HepG2 (cell line): ENCODE measurements around the gene MLST8. TPM values are rescaled to one million over a fixed set of nuclear protein-coding genes. Genes with fewer than 3 reads are reported as not detected.

Experiments
- ARID2 ChIP-seq: sonication (generic); formaldehyde crosslinking; IDR thresholded peaks from 2 replicates; pipeline ENCODE4 v1.8.1; 2022; ENCODE audit warnings: mild to moderate bottlenecking, missing genetic modification reagents, borderline replicate concordance
- ATAD3A ChIP-seq: sonication (generic); formaldehyde crosslinking; IDR thresholded peaks from 2 replicates; pipeline ENCODE4 v1.4.0; 2020; ENCODE audit warnings: missing genetic modification reagents
- ETV6 ChIP-seq: sonication (generic); formaldehyde crosslinking; conservative IDR thresholded peaks from 2 replicates; pipeline ENCODE4 v1.4.0; 2020; ENCODE audit warnings: missing genetic modification reagents
- EZH2 ChIP-seq: conservative IDR thresholded peaks from 2 replicates; pipeline ENCODE4 v1.6.1; 2012; ENCODE audit warnings: mild to moderate bottlenecking, low read depth, low read length, moderate library complexity
- NFIC ChIP-seq: IDR thresholded peaks from 2 replicates; pipeline ENCODE4 v1.6.1; 2012; ENCODE audit warnings: mild to moderate bottlenecking, low read length, inconsistent platforms
- RCOR2 ChIP-seq: IDR thresholded peaks from 2 replicates; pipeline ENCODE4 v1.6.1; 2016; ENCODE audit warnings: missing biosample characterization, missing genetic modification reagents
- XRCC5 ChIP-seq: fragments of 200-400 bp; formaldehyde crosslinking; optimal IDR thresholded peaks from 2 replicates; pipeline ENCODE3; 2017; ENCODE audit warnings: mild to moderate bottlenecking, low read length
- ZFP37 ChIP-seq: sonication (generic); formaldehyde crosslinking; IDR thresholded peaks from 2 replicates; pipeline ENCODE4 v1.4.0; 2020; ENCODE audit warnings: missing genetic modification reagents, borderline replicate concordance
- ZNF260 ChIP-seq: sonication (generic); formaldehyde crosslinking; IDR thresholded peaks from 2 replicates; pipeline ENCODE4 v1.4.0; 2020; ENCODE audit warnings: missing genetic modification reagents, low read depth, mild to moderate bottlenecking, borderline replicate concordance
- ZNF354B ChIP-seq: sonication (generic); formaldehyde crosslinking; IDR thresholded peaks from 2 replicates; pipeline ENCODE4 v1.8.0; 2022; ENCODE audit warnings: mild to moderate bottlenecking, missing genetic modification reagents
- polyA plus RNA-seq, 8 experiments: library from polyadenylated mRNA; depleted of rRNA in 3 of 8; stranded (reverse) in 7 of 8; unstranded in 1 of 8; fragments of >200 nt; fragmentation: Illumina TruSeq in 4 of 8; extraction: Trizol in 4 of 8; gene quantifications; 2 replicates each; pipeline versions ENCODE4 v1.2.1 to v1.2.3, GENCODE V29; 2011 to 2016; ENCODE audit warnings: low read depth in 4 of 8, missing spikeins in 1 of 8, mixed read lengths in 1 of 8; ENCODE audit not compliant: insufficient read depth in 1 of 8
- total RNA-seq, 5 experiments: library from RNA; depleted of rRNA; stranded (reverse); fragments of >200 nt; fragmentation: Illumina TruSeq; extraction: Trizol; gene quantifications; 2 replicates each; pipeline ENCODE4 v1.2.3, GENCODE V29; 2016; ENCODE audit warnings: low read depth in 1 of 5
- TF ChIP-seq, protein P1 (sequence below), 2 experiments: sonication (generic) in 1 of 2; formaldehyde crosslinking in 1 of 2; IDR thresholded peaks; 2 replicates each; pipeline versions ENCODE4 v1.4.0 to v1.6.1; 2016 to 2020; ENCODE audit warnings: borderline replicate concordance in 1 of 2, low read depth in 1 of 2, mild to moderate bottlenecking in 1 of 2, missing genetic modification reagents in 1 of 2
- TF ChIP-seq, protein P2 (sequence below): sonication (generic); formaldehyde crosslinking; IDR thresholded peaks from 2 replicates; pipeline ENCODE4 v1.5.1; 2020; ENCODE audit warnings: mild to moderate bottlenecking, moderate library complexity, missing genetic modification reagents
- TF ChIP-seq, protein P3 (sequence below): IDR thresholded peaks from 2 replicates; pipeline ENCODE4 v1.6.1; 2012; ENCODE audit warnings: inconsistent platforms
- TF ChIP-seq, protein P4 (sequence below): sonication (generic); formaldehyde crosslinking; IDR thresholded peaks from 2 replicates; pipeline ENCODE4 v1.5.0; 2020; ENCODE audit warnings: missing genetic modification reagents, mild to moderate bottlenecking, borderline replicate concordance
- TF ChIP-seq, protein P5 (sequence below): sonication (generic); formaldehyde crosslinking; conservative IDR thresholded peaks from 2 replicates; pipeline ENCODE4 v1.8.1; 2023; ENCODE audit warnings: missing genetic modification reagents
- TF ChIP-seq, protein P6 (sequence below): IDR thresholded peaks from 2 replicates; pipeline ENCODE4 v1.6.1; 2012; ENCODE audit warnings: low read depth, low read length, improper control_type of control experiment
- TF ChIP-seq, protein P7 (sequence below): sonication (generic); formaldehyde crosslinking; conservative IDR thresholded peaks from 2 replicates; pipeline ENCODE4 v1.4.0; 2020; ENCODE audit warnings: missing genetic modification reagents

MLST8 gene
- total and polyA plus RNA-seq, 2 of the 13 experiments (the other 11 are each of a cell fraction or from before 2014, with no cell fraction given) = 30.8 to 72.7 TPM

DNA sequence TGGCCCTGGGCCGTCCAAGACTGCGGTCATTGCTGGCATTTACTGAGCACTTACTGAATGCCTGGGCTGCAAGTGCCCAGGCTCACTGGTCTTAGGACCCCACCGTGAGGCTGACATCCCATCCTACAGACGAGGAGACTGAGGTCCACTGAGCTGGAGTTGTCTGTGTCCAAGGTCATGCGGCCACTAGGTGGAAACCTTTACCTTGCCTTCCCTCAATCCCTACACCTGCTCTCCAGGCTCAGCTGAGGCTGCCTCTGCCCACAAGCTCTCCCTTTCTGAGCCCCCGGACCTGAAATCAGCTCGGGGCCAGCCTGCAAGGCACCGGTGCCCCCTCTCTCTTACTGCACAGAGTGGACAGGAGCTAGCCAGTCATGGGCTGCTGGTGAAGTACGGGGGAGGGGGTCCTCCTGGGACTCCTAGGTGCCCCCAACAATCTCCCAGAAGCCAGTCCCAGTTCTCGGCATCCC is 10.4 kb upstream of the MLST8 start (continued):
- TF ChIP-seq, protein P1, sequence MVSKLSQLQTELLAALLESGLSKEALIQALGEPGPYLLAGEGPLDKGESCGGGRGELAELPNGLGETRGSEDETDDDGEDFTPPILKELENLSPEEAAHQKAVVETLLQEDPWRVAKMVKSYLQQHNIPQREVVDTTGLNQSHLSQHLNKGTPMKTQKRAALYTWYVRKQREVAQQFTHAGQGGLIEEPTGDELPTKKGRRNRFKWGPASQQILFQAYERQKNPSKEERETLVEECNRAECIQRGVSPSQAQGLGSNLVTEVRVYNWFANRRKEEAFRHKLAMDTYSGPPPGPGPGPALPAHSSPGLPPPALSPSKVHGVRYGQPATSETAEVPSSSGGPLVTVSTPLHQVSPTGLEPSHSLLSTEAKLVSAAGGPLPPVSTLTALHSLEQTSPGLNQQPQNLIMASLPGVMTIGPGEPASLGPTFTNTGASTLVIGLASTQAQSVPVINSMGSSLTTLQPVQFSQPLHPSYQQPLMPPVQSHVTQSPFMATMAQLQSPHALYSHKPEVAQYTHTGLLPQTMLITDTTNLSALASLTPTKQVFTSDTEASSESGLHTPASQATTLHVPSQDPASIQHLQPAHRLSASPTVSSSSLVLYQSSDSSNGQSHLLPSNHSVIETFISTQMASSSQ (IDR thresholded peaks at IDR 0.05; ENCODE audit: low read depth) = no peak
- TF ChIP-seq, protein P1 (CRISPR knock-in tag; IDR thresholded peaks at IDR 0.05; ENCODE audit: borderline replicate concordance) = no peak
- TF ChIP-seq RCOR2 (CRISPR knock-in tag) = peak; percentile 96
- TF ChIP-seq, protein P2, sequence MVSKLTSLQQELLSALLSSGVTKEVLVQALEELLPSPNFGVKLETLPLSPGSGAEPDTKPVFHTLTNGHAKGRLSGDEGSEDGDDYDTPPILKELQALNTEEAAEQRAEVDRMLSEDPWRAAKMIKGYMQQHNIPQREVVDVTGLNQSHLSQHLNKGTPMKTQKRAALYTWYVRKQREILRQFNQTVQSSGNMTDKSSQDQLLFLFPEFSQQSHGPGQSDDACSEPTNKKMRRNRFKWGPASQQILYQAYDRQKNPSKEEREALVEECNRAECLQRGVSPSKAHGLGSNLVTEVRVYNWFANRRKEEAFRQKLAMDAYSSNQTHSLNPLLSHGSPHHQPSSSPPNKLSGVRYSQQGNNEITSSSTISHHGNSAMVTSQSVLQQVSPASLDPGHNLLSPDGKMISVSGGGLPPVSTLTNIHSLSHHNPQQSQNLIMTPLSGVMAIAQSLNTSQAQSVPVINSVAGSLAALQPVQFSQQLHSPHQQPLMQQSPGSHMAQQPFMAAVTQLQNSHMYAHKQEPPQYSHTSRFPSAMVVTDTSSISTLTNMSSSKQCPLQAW (CRISPR knock-in tag) = peak; percentile 55; the same call in 1 of the 2 replicates
- no peak for TF ChIP-seq ATAD3A (CRISPR knock-in tag)
- no peak for TF ChIP-seq EZH2
- TF ChIP-seq, protein P3, sequence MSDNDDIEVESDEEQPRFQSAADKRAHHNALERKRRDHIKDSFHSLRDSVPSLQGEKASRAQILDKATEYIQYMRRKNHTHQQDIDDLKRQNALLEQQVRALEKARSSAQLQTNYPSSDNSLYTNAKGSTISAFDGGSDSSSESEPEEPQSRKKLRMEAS = no peak
- TF ChIP-seq ZNF354B (CRISPR knock-in tag) = no peak
- TF ChIP-seq NFIC = no peak
- TF ChIP-seq ZNF260 (CRISPR knock-in tag) = no peak
- TF ChIP-seq, protein P4, sequence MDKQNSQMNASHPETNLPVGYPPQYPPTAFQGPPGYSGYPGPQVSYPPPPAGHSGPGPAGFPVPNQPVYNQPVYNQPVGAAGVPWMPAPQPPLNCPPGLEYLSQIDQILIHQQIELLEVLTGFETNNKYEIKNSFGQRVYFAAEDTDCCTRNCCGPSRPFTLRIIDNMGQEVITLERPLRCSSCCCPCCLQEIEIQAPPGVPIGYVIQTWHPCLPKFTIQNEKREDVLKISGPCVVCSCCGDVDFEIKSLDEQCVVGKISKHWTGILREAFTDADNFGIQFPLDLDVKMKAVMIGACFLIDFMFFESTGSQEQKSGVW (CRISPR knock-in tag) = no peak
- no peak for TF ChIP-seq ETV6 (CRISPR knock-in tag)
- TF ChIP-seq, protein P5, sequence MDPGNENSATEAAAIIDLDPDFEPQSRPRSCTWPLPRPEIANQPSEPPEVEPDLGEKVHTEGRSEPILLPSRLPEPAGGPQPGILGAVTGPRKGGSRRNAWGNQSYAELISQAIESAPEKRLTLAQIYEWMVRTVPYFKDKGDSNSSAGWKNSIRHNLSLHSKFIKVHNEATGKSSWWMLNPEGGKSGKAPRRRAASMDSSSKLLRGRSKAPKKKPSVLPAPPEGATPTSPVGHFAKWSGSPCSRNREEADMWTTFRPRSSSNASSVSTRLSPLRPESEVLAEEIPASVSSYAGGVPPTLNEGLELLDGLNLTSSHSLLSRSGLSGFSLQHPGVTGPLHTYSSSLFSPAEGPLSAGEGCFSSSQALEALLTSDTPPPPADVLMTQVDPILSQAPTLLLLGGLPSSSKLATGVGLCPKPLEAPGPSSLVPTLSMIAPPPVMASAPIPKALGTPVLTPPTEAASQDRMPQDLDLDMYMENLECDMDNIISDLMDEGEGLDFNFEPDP (CRISPR knock-in tag) = no peak
- TF ChIP-seq, protein P6, sequence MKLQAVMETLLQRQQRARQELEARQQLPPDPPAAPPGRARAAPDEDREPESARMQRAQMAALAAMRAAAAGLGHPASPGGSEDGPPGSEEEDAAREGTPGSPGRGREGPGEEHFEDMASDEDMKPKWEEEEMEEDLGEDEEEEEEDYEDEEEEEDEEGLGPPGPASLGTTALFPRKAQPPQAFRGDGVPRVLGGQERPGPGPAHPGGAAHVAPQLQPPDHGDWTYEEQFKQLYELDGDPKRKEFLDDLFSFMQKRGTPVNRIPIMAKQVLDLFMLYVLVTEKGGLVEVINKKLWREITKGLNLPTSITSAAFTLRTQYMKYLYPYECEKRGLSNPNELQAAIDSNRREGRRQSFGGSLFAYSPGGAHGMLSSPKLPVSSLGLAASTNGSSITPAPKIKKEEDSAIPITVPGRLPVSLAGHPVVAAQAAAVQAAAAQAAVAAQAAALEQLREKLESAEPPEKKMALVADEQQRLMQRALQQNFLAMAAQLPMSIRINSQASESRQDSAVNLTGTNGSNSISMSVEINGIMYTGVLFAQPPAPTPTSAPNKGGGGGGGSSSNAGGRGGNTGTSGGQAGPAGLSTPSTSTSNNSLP = no peak
- no peak for TF ChIP-seq XRCC5
- TF ChIP-seq ARID2 (CRISPR knock-in tag) = no peak
- TF ChIP-seq ZFP37 (CRISPR knock-in tag) = 0 out of 2 replicates have a peak, but pooled peaks have one; percentile 19
- TF ChIP-seq, protein P7, sequence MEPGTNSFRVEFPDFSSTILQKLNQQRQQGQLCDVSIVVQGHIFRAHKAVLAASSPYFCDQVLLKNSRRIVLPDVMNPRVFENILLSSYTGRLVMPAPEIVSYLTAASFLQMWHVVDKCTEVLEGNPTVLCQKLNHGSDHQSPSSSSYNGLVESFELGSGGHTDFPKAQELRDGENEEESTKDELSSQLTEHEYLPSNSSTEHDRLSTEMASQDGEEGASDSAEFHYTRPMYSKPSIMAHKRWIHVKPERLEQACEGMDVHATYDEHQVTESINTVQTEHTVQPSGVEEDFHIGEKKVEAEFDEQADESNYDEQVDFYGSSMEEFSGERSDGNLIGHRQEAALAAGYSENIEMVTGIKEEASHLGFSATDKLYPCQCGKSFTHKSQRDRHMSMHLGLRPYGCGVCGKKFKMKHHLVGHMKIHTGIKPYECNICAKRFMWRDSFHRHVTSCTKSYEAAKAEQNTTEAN (CRISPR knock-in tag) = no peak
